HG03159 (cell line): ENCODE measurements around the gene NADK.

Experiments used
- ATAC-seq: cut with Tn5 transposase; IDR thresholded peaks from one replicate; pipeline ENCODE4 v1.9.1; 2021; ENCODE audit warnings: mild to moderate bottlenecking, moderate library complexity; ENCODE audit not compliant: unreplicated experiment

The NADK gene

GRCh38 chr1:1764876-1765470 is 13.3 kb downstream of the NADK start:
- ATAC-seq, result no peak

GRCh38 chr1:1763657-1764621 is 14.3 kb downstream of the NADK start:
- ATAC-seq, result no peak

GRCh38 chr1:1761504-1762376 is 16.5 kb downstream of the NADK start:
- no peak for ATAC-seq

DNA sequence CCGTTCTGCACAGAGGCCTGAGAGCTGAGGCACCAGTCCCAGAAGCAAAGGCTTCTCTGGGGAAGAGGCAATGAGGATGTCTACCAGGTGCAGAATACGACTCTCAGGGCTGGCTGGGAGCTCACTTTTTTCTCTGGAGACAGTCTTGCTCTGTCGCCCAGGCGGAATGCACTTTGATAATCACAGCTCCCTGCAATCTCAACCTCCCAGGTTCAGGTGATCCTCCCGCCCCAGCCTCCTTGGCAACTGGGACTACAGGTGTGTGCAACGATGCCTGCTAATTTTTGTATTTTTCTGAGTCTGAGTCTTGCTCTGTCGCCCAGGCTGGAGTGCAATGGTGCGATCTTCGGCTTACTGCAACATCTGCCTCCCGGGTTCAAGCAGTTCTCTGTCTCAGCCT is 17.6 kb downstream of the NADK start:
- ATAC-seq, result no peak

GRCh38 chr1:1760345-1760650 is 18.0 kb downstream of the NADK start:
- ATAC-seq, result no peak

GRCh38 chr1:1759456-1760344 is 18.6 kb downstream of the NADK start:
- no peak for ATAC-seq

DNA sequence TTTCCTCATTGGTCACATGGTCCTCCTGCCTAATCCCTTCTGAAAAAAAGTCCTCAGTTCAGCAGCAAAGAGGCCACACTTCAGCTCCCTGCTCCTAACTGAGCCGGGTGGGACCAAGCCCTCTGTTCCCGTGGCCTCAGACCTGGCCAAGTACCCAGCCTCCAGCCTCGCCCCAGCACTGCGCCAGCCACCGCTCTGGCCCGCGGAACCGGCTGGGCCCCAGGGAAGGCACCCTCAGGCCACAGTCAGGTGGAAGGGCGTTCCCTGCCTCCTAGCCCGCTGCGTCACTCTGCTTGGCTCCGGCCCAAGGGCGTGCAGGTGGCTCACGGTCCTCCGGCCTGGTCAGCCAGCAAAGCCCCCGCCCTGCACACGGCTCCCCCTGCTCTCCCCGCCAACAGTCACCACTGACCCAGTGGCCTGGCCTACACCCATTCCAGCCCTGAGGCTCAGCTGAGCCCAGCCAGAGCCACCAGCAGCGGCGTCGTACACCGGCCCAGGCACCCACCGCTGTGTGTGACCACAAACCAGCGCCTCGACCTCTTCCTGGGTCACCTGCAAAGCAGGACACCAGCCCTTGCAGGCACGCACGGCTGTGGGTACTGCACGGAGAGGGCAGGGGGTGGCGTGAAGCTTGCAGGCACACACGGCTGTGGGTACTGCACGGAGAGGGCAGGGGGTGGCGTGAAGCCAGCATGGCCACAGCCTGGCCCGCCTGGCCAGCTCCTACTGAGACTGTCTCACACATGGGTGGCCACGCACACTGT is 19.4 kb downstream of the NADK start:
- no peak for ATAC-seq

DNA sequence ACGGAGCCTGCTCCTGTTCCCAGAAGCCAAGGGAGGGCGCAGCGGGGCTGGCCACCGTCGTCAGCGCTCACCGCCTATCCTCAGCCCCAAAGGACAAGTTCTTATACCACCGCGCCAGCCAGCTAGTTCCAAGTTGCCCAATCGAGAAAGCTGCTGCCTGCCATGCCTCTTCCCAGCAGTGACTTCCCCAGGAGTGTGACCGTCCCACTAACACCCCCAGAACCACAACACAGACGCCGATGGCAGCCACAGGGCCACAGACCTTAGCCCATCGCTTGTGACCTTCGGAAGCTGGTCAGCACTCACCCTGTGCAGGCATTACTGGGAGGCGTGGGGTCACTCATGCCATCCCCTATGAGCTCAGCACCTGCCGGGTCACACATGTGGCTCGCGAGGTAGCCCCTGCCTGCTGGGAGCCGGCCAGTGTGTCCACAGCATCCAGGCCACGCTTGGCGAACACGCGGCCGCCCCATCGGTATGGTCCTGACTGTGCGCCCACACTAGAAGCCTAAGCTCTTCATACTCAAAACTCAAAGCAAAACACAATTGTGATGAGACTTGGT is 20.1 kb downstream of the NADK start:
- no peak for ATAC-seq

- no peak for ATAC-seq
These were observed 20.7 kb downstream of the NADK start for GRCh38 chr1:1757422-1758058.

- no peak for ATAC-seq
These were observed 21.4 kb downstream of the NADK start for GRCh38 chr1:1756661-1757421.

- ATAC-seq, result no peak
These were observed 22.4 kb downstream of the NADK start for GRCh38 chr1:1755852-1756251.

DNA sequence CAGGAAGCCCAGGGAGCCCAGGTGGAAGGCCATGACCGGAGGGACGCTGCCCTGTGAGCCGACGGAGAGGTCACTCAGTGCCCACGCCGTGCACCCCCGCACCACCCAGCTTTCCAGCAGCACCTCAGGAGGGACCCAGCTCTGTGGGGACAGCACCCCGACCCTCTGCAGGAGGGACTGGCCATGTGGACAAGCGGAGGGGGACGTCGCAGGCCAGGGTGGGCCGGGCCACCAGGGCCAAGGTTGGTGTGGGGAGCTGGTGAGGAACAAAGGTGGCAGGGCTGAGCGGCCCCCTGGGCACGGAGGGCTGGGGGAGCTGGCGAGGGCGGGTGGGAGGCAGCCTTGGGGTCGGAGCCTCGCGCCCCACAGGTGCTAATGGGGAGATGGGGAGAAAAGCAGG is 22.8 kb downstream of the NADK start:
- ATAC-seq, result no peak

GRCh38 chr1:1754051-1754815 is 24.0 kb downstream of the NADK start:
- ATAC-seq, result no peak

DNA sequence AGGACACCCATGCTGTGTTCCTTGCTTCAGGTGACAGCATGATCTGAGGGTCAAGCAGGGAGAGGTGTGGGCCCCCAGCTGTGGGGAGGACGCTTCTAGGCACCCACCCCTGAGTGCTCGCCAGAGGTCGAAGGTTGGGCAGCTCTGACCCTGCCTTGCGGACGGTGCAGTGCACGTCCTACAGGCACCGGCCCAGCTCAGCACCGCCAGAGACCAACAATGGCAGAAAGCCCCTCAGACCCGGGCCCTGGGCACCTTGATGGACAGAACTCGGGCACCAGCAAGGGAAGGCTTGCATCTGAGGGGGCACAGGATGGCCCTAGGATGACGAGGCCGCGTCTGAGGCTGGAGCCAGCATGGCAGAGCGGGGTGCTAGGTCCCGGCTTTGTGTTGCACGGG is 24.7 kb downstream of the NADK start:
- ATAC-seq, result no peak

DNA sequence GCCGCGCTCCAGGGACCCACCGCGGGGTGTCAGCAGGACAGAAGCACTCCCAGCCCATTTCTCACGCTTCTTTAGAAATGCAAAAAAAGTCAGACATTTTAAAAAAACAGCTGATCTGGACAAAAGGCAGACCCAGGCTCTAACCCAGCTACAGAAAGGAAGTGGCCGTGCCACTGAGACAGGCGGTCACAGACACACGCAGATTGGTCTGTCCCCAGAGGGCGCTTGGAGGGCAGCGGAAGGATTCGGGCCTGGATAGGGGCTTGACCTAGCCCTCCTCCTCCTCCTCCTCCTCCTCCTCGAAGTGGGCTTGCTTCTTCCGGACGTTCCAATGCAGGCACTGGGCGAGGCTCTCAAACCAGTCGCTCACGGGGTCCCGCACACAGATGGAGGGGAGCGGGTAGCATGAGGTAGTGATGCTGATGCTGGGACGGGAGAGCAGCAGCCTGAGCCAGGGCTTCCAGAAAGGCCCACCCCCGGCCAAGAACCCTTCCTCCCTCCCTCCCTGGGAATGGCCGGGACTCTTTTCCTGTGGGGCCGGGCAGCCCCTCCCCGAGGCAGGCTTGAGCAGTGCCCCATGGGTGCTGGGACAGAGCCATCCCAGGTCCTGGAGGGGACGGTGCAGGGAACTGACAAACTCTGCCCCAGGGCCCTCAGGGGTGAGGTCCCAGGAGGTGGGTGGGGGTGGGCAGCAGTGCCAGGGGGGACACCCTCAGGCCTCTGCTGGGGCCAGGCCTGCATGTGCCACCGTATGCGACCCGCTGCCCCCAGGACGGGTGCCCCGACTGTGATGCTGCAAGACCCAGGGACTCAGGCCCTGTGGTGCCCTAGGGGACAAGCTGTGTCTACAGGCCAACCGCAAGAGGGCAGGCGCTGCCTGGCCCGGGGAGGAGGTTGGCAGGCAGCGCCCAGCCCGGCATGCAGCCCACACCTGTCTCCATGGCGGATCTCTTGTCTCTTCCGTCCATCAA is 25.3 kb downstream of the NADK start:
- no peak for ATAC-seq

GRCh38 chr1:1752190-1752589 is 26.1 kb downstream of the NADK start:
- ATAC-seq, result no peak
